Right cardiac atrium (tissue), 5 donors: ENCODE measurements around the gene C6orf120. TPM values are rescaled to one million over a fixed set of nuclear protein-coding genes. Genes with fewer than 3 reads are reported as not detected.

ENCODE experiments used
- ATAC-seq, 2 donors: fragments of 200-7000 bp; cut with Tn5 transposase; one replicate each; pipeline versions ENCODE4 v1.8.0 to v1.9.1; 2020; ENCODE audit warnings: moderate library complexity in 2 of 2, mild to moderate bottlenecking in 1 of 2
- DNase-seq, 3 donors: peaks; one replicate each; pipeline ENCODE4 v3.0.0-alpha.2; 2020
- H3K27ac ChIP-seq: one replicate; pipeline ENCODE4 v1.5.1; 2013; ENCODE audit warnings: mild to moderate bottlenecking, low read length, control low read depth, moderate library complexity
- H3K27me3 ChIP-seq: one replicate; pipeline ENCODE4 v1.6.1; 2013; ENCODE audit not compliant: control insufficient read depth, insufficient read depth
- H3K4me1 ChIP-seq: one replicate; pipeline ENCODE4 v1.6.1; 2013; ENCODE audit warnings: low read length; ENCODE audit not compliant: control insufficient read depth, insufficient read depth
- H3K4me3 ChIP-seq: one replicate; pipeline ENCODE4 v1.5.1; 2013; ENCODE audit warnings: low read length, control low read depth
- H3K9me3 ChIP-seq: one replicate; pipeline ENCODE4 v1.6.1; 2013; ENCODE audit warnings: low read length; ENCODE audit not compliant: control insufficient read depth
- WGBS: extraction: QIAGEN DNeasy Blood & Tissue Kit; methylation state at CpG from one replicate; pipeline ENCODE4 v1.1.7; 2013; 5-methylcytosine and 5-hydroxymethylcytosine counted together
- intact Hi-C, 4 donors: fragments of 100-400 bp; cut with DNase I; formaldehyde crosslinking; loops; one replicate each; pipeline versions ENCODE4 v1.11.0 to v1.14.0; 2022 to 2023
- polyA plus RNA-seq: library from polyadenylated mRNA; stranded (reverse); fragments of 200-250 nt; gene quantifications from one replicate; pipeline ENCODE4 v1.2.3, GENCODE V29; 2013
- total RNA-seq, 4 donors: library from RNA; stranded (reverse); fragmentation: NEBNext Ultra II Directional; extraction: Animal tissue kit (Norgen Biotek cat#: 25700); gene quantifications; one replicate each; pipeline ENCODE4 v1.2.1, GENCODE V29; 2021
- donor health status: healthy with polysubstance abuse.
- donor health status: DM: no; HTN: yes; CAD: no.
- donor health status: DM: no; HTN: no; CAD: no.
- donor health status: DM: no; HTN: yes; CAD: no; lungs with severe emphysema.
- donor health status: DM: yes; HTN: yes; CAD: no.

The C6orf120 gene
- total and polyA plus RNA-seq, 5 donors, result 7.5 to 16.1 (median 14.6) TPM

DNA sequence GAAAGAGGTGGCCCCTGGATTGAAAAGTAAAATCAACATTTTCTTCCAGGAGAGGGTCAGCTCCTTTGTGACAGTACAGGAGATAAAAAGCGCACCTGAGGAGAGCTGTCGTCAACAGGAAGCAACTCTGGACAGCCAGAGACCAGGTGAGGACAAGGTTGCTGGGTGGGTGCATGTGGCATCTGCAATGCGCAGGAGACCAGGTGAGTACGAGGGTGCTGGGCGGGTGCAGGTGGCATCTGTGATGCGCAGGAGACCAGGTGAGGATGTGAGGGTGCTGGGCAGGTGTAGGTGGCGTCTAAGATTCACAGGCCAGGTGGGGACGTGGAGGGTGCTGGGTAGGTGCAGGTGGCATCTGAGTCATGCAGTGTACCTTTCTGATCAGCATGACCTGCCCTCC lies 38.5 kb upstream of the C6orf120 start:
- DNase-seq (no peak), ATAC-seq (no peak)
- intact Hi-C loops, result no loop called here
- 96% methylated on average over 8 of the region's 8 CpGs for WGBS
- Histone ChIP-seq H3K4me3 (no peak overlapping the region), H3K27ac (no peak overlapping the region), H3K27me3 (no peaks in the 10 kb centered on the region), H3K4me1 (no peaks in the 10 kb centered on the region), H3K9me3 (no peaks in the 10 kb centered on the region)

DNA sequence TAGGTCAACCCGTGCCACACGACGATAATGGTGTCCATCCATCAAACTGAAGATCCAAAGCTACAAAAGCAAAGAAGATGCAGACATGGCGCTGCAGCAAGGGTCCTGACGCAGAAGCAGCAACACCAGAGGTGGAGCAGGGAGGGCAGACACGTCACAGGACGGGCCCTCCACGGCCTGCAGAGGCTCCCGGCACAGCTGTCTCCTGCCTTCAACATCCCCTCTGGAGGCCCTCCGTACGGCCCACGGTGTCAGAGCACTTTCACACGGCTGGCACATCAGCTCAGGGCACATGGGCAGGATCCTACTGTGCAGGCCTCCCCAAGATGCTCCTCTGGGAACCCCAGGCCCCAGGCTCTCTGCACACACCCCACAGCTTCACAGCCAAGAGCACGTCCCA lies 37.7 kb upstream of the C6orf120 start:
- no peak overlapping the region for H3K27ac ChIP-seq
- H3K27me3 ChIP-seq, result no peaks in the 10 kb centered on the region
- no peaks in the 10 kb centered on the region for H3K4me1 ChIP-seq
- WGBS, result 94% methylated on average over 14 of the region's 14 CpGs
- H3K4me3 ChIP-seq, result no peak overlapping the region
- intact Hi-C loops, result no loop called here
- no peaks in the 10 kb centered on the region for H3K9me3 ChIP-seq
- no peak for DNase-seq
- ATAC-seq, result no peak

DNA sequence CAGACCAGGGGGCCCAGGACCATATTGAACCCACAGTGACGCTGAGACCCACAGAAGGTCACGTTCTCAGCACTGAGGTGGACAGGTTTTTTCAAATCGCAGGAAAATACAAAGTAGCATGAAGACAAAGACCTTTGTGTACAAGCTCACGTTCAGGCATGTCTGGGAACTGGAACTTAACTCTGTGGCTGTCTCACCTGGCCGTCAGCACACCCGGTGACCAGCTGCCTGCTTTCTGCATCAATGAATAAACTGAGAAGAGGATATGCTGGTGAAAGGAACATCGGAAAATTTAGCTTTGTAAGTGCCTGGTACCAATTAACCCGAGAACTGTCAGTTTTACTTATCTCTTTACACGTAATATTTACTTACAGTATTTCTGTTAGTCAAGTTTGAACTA lies 36.6 kb upstream of the C6orf120 start:
- Histone ChIP-seq H3K27ac (no peak overlapping the region), H3K4me1 (no peaks in the 10 kb centered on the region), H3K9me3 (no peaks in the 10 kb centered on the region), H3K27me3 (no peaks in the 10 kb centered on the region), H3K4me3 (no peak overlapping the region)
- ATAC-seq, result no peak
- 84% methylated on average over 9 of the region's 9 CpGs for WGBS
- no peak for DNase-seq
- intact Hi-C loops, result no loop called here

DNA sequence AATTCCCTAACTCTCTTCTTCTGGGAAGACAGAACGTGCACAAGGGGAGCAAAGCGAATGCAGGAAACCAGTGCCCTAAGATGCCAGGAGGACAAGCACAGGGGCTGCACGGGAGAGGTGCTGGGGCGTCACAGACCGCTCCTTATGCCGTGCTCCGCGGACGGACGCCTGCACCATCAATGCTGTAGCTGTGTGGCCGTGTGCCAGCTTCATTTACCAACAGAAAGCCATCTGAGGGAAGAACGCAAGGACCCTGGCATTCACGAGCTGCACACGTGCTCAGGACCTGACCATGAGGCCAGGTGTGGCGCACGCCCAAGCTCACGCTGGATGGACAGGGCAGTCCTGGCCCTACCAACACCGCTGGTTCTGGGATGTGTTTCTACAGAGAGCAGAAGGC lies 35.5 kb upstream of the C6orf120 start:
- WGBS, result 95% methylated on average over 18 of the region's 18 CpGs
- no peaks in the 10 kb centered on the region for H3K4me1 ChIP-seq
- H3K27me3 ChIP-seq, result no peaks in the 10 kb centered on the region
- H3K4me3 ChIP-seq, result no peak overlapping the region
- intact Hi-C loops, result no loop called here
- no peak overlapping the region for H3K27ac ChIP-seq
- no peak for ATAC-seq
- H3K9me3 ChIP-seq, result no peaks in the 10 kb centered on the region
- no peak for DNase-seq

DNA sequence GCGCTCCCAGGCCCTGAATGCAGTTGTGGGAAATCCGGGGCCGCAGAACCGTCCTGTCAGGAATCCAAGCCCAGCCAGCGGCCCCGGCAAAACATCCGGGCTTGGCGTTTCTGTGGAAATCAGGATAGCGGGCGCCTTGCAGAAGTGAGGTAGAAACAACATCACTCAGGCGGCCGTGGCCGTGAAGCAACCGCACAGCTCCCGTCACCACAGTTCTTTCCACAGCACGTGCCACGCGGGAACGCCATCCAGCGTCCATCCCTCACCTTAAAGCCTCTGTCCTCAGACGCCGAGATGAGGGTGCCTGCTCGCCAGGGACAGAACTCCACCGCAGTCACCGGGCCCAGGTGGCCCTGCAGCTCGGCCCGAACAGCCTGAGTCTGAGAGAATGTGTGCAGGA lies 34.2 kb upstream of the C6orf120 start:
- Histone ChIP-seq H3K9me3 (no peaks in the 10 kb centered on the region), H3K27ac (no peak overlapping the region), H3K4me1 (no peaks in the 10 kb centered on the region), H3K27me3 (no peaks in the 10 kb centered on the region), H3K4me3 (no peak overlapping the region)
- intact Hi-C loops, result no loop called here
- ATAC-seq (peak in 1 of 2 donors; percentile 32), DNase-seq (no peak)
- WGBS, result 97% methylated on average over 27 of the region's 27 CpGs

DNA sequence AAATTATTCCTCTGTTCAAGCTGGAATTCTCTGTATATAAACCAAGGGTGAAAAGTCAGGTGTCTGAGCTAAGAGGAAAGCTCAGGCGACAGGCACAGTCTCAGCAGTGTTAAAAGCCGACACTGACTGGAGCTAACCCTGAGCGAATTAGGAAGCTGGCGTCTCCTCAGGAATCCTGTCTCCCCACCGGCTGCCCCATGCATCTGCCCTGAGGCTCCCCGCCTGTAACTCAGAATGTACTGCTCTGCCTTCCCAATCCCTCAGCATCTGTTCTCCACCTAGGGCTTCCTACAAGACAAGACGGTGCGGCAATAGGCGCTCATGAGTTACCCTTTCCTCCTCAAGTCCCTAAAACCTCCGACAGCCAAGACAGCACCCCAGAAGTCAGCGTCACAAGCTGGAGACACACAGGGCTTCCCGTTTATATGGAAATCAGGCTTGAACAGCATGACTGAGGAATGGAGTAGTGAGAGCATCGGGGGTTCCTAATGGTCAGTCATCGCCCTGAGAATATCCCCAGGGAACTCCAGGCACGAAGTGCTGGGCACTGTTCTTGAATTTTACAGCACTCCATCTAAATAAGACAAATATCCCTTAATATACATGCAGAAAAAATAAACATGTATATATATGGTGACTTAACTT lies 33.6 kb upstream of the C6orf120 start:
- intact Hi-C loops, result no loop called here
- 93% methylated on average over 15 of the region's 15 CpGs for WGBS
- H3K27me3 ChIP-seq, result no peaks in the 10 kb centered on the region
- no peak overlapping the region for H3K27ac ChIP-seq
- DNase-seq (no peak), ATAC-seq (no peak)
- no peak overlapping the region for H3K4me3 ChIP-seq
- H3K9me3 ChIP-seq, result no peaks in the 10 kb centered on the region
- H3K4me1 ChIP-seq, result no peaks in the 10 kb centered on the region

DNA sequence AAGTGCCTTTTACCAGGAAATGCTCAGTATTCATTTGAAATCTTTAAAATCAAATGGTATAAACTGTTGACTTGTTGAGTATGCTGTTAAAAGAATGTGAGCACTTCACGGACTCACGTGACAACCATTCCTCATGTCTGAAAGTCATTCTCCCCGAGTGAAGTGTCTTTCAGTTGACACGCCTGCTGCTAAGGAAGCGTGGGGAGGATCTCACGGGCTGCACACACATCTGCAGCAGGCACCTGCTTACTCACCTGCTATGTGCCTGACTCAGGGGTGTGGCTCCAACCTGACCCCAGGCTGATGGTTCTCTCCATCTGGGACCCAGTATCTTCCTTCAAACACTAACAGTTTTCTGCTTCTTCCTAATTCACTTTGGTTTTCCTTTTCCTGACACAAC lies 32.8 kb upstream of the C6orf120 start:
- WGBS, result 84% methylated on average over 6 of the region's 6 CpGs
- no peaks in the 10 kb centered on the region for H3K4me1 ChIP-seq
- H3K27ac ChIP-seq, result peak overlapping the region; percentile 20
- no peak overlapping the region for H3K4me3 ChIP-seq
- DNase-seq, result no peak
- no peaks in the 10 kb centered on the region for H3K27me3 ChIP-seq
- intact Hi-C loops, result no loop called here
- ATAC-seq, result no peak
- no peaks in the 10 kb centered on the region for H3K9me3 ChIP-seq

DNA sequence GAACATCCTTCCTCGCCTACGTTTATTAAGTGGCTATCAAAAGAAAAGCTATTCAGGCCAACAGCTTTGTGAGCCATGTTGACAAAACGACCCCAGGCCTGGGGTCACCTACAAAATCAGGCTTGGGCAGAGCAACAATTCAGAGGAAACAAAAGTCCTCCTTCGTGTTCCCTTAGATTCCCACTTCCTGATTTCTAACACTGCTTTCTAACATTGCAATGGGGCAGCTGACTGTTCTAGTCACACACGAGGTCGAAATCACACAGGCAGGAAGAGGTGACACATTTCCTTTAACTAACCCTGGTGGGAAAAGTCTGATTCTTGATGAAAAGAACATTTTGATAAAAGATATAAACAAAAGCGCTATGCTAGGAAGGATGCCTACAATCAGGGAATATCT lies 32.0 kb upstream of the C6orf120 start:
- Histone ChIP-seq H3K4me1 (no peaks in the 10 kb centered on the region), H3K27me3 (no peaks in the 10 kb centered on the region), H3K9me3 (no peaks in the 10 kb centered on the region), H3K4me3 (no peak overlapping the region), H3K27ac (no peak overlapping the region)
- 49% methylated on average over 7 of the region's 7 CpGs for WGBS
- intact Hi-C loops, result no loop called here
- ATAC-seq, result peak; percentile 79 to 94
- no peak for DNase-seq

DNA sequence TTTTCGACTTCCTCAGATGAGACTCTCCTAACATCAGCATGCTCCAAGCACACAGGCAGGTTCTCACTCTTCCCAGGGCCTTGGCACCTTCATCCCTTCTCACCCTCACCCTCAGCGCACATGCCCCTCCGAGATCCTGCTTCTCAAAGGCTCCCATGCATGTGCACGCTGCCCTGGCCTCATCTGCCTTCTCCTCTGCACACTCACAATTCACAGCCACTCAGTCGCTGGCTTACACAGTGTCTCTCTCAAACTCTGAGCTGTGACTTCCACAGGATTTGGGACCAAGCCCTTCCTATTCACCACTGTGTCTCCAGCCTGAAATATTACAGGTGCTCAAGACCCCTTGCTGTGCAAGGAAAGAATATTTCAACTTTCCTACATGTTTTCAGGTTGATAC lies 30.4 kb upstream of the C6orf120 start:
- H3K27ac ChIP-seq, result no peak overlapping the region
- H3K27me3 ChIP-seq, result no peaks in the 10 kb centered on the region
- no peak overlapping the region for H3K4me3 ChIP-seq
- intact Hi-C loops, result no loop called here
- no peak for DNase-seq
- 96% methylated on average over 5 of the region's 5 CpGs for WGBS
- no peaks in the 10 kb centered on the region for H3K9me3 ChIP-seq
- no peak for ATAC-seq
- H3K4me1 ChIP-seq, result no peaks in the 10 kb centered on the region

DNA sequence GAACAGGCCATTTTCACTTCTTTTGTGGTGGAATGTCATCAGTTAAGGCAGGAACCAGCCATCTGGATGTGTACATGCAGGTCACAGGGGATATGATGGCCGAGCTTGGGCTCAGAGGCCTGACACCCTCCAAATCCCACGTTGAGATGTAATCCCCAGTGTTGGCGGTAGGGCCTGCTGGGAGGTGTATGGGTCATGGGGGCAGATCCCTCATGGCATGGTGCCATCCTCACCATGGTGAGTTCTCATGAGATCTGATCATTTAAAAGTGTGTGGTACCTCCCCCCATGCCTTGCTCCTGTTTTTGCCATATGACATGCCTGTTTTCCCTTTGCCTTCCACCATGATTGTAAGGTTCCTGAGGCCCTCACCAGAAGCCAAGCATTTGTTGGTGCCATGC lies 26.9 kb upstream of the C6orf120 start:
- ATAC-seq (no peak), DNase-seq (no peak)
- H3K4me3 ChIP-seq, result no peak overlapping the region
- intact Hi-C loops, result no loop called here
- 97% methylated on average over 3 of the region's 3 CpGs for WGBS
- H3K27ac ChIP-seq, result no peak overlapping the region
- H3K27me3 ChIP-seq, result no peaks in the 10 kb centered on the region
- H3K4me1 ChIP-seq, result no peaks in the 10 kb centered on the region
- H3K9me3 ChIP-seq, result no peaks in the 10 kb centered on the region

DNA sequence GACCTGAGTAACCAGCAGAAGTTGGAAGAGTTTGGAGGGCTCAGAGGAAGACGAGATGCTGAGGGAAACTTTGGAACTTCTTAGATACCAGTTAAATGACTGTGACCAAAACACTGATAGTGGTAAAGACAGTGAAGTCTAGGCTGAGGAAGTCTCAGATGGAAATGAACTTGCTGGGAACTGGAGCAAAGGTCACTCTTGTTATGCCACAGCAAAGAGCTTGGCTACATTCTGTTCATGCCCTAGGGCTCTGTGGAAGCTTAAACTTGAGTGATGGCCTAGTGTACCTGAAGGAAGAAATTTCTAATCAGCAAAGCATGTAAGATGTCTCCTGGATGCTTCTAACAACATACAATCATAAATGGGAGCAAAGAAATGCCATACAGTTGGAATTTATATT lies 24.8 kb upstream of the C6orf120 start:
- no peak for DNase-seq
- intact Hi-C loops, result no loop called here
- no peak for ATAC-seq
- H3K9me3 ChIP-seq, result no peaks in the 10 kb centered on the region
- H3K4me1 ChIP-seq, result no peaks in the 10 kb centered on the region
- H3K27ac ChIP-seq, result no peak overlapping the region
- 82% methylated on average over 1 of the region's 1 CpG for WGBS
- no peaks in the 10 kb centered on the region for H3K27me3 ChIP-seq
- H3K4me3 ChIP-seq, result no peak overlapping the region

DNA sequence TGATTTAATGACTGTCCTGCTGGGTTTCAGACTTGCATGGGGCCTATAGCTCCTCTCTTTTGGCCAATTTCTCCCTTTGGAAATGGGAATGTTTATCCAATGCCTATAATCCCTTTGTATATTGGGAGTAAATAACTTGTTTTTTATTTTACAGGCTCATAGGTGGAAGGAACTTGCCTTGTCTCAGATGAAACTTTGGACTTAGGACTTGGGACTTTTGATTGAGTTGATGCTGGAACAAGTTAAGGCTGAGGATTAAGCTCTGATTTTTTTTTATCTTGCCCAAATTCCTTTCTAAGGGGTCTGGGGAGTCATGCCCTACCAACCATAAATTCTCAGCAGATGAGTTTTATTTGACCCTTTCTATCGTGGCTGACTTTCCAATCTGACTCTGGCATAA lies 23.6 kb upstream of the C6orf120 start:
- 88% methylated on average over 1 of the region's 1 CpG for WGBS

More for the DNA sequence above, 23.6 kb upstream of the C6orf120 start:
- intact Hi-C loops, result no loop called here
- Histone ChIP-seq H3K27me3 (no peaks in the 10 kb centered on the region), H3K4me1 (no peaks in the 10 kb centered on the region), H3K27ac (no peak overlapping the region), H3K9me3 (no peaks in the 10 kb centered on the region), H3K4me3 (no peak overlapping the region)
- ATAC-seq (no peak), DNase-seq (no peak)
